Fibroblast of the aortic adventitia (primary cell): ENCODE measurements around the gene OMP. TPM values are rescaled to one million over a fixed set of nuclear protein-coding genes. Genes with fewer than 3 reads are reported as not detected.

Experiments
- DNase-seq: peaks from one replicate; pipeline ENCODE4 v3.0.0-alpha.2; 2010; ENCODE audit warnings: low read depth
- H3K4me3 ChIP-seq: 2 replicates; pipeline ENCODE4 v1.5.1; 2011; ENCODE audit warnings: low read depth, mild to moderate bottlenecking, control low read depth, low read length, moderate library complexity
- CTCF ChIP-seq: IDR thresholded peaks from 2 replicates; pipeline ENCODE4 v1.5.1; 2011; ENCODE audit warnings: mild to moderate bottlenecking, low read length, control low read depth, inconsistent platforms; ENCODE audit not compliant: insufficient read depth
- total RNA-seq: library from RNA; depleted of rRNA; stranded (reverse); fragments of >200 nt; gene quantifications from 2 replicates; pipeline ENCODE4 v1.2.3, GENCODE V29; 2012; ENCODE audit warnings: low replicate concordance

The OMP gene
- total RNA-seq, 1 donor, result 1.1 TPM

- no peak for DNase-seq
- no peak for TF ChIP-seq CTCF
- no peak overlapping the region for H3K4me3 ChIP-seq
Observed at GRCh38 chr11:77069336-77069968, 33.2 kb upstream of the OMP start.

- no peak for TF ChIP-seq CTCF
- DNase-seq, result no peak
- H3K4me3 ChIP-seq, result no peak overlapping the region
Observed at GRCh38 chr11:77069969-77070582, 32.6 kb upstream of the OMP start.

- DNase-seq, result no peak
- H3K4me3 ChIP-seq, result no peak overlapping the region
- TF ChIP-seq CTCF, result no peak
Observed at GRCh38 chr11:77071077-77071476, 31.6 kb upstream of the OMP start.

GRCh38 chr11:77071671-77072605 is 30.7 kb upstream of the OMP start:
- no peak for TF ChIP-seq CTCF
- DNase-seq, result no peak
- no peak overlapping the region for H3K4me3 ChIP-seq

- no peak for DNase-seq
- H3K4me3 ChIP-seq, result no peak overlapping the region
- TF ChIP-seq CTCF, result no peak
Observed at GRCh38 chr11:77072851-77073327, 29.8 kb upstream of the OMP start.

- DNase-seq, result peak; percentile 94
- peak; percentile 86 for TF ChIP-seq CTCF
- peak overlapping the region; percentile 10 for H3K4me3 ChIP-seq
Observed at GRCh38 chr11:77073328-77074001, 29.2 kb upstream of the OMP start.
